ENCODE measurements around the gene PIGZ. TPM values are rescaled to one million over a fixed set of nuclear protein-coding genes. Genes with fewer than 3 reads are reported as not detected.
A peak's percentile ranks its signal among the peaks of the same experiment; 100 is the strongest.

PIGZ gene
- polyA plus RNA-seq, 1 donor from 2014 or later: 2.1 TPM

DNA sequence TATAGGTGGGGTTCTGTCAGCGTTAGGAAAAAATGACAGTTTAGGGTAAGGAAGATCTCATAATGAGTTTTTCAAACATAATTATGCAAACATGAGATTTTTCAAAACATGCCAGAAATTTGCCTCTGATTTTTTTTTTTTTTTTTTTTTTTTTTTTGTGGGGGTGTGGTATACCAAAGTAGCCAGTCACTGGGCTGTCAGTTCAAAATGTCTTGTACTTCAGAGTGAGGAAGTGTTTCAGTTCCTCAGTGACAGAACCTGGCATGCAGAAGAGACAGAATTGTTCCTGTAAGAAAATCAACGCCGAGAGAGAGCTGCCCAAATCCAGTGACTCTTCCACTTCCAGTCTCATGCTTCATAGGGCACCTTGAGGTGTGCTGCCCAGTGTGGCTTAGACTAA lies 36.0 kb downstream of the PIGZ start:
- H3K4me1 Mint-ChIP-seq: peaks cover 19 to 31% (median 29%) of the 10 kb centered on the region in 3 donors
- H3K4me3 Mint-ChIP-seq: peak overlapping the region; percentile 65 to 84 (median 78)
- H3K9me3 Mint-ChIP-seq: no peaks in the 10 kb centered on the region
- H3K36me3 Mint-ChIP-seq: peaks cover 4% of the 10 kb centered on the region
- no peaks in the 10 kb centered on the region for H3K27me3 Mint-ChIP-seq
- H3K27ac Mint-ChIP-seq: peak overlapping the region; percentile 93 to 96 (median 96)

GRCh38 chr3:196931828-196932587 lies 36.6 kb downstream of the PIGZ start:
- peaks cover 4% of the 10 kb centered on the region for H3K36me3 Mint-ChIP-seq
- peaks cover 19 to 31% (median 29%) of the 10 kb centered on the region in 3 donors for H3K4me1 Mint-ChIP-seq
- no peaks in the 10 kb centered on the region for H3K9me3 Mint-ChIP-seq
- no peaks in the 10 kb centered on the region for H3K27me3 Mint-ChIP-seq
- peak overlapping the region; percentile 65 to 84 (median 78) for H3K4me3 Mint-ChIP-seq
- H3K27ac Mint-ChIP-seq: peak overlapping the region; percentile 93 to 96 (median 96)

- peak overlapping the region in 3 of 4 donors; percentile 78 to 84 (median 79) for H3K4me3 Mint-ChIP-seq
- H3K9me3 Mint-ChIP-seq: no peaks in the 10 kb centered on the region
- no peaks in the 10 kb centered on the region for H3K27me3 Mint-ChIP-seq
- H3K36me3 Mint-ChIP-seq: peaks cover 2% of the 10 kb centered on the region
- peak overlapping the region; percentile 93 to 96 (median 96) for H3K27ac Mint-ChIP-seq
- peaks cover 19 to 31% (median 29%) of the 10 kb centered on the region in 3 donors for H3K4me1 Mint-ChIP-seq
Observed at GRCh38 chr3:196931157-196931556, 37.5 kb downstream of the PIGZ start.

- no peaks in the 10 kb centered on the region for H3K27me3 Mint-ChIP-seq
- no peaks in the 10 kb centered on the region for H3K9me3 Mint-ChIP-seq
- peak overlapping the region in 2 of 3 donors; percentile 4 to 41 for H3K27ac Mint-ChIP-seq
- peaks cover 19 to 29% (median 28%) of the 10 kb centered on the region in 3 donors for H3K4me1 Mint-ChIP-seq
- peaks cover 2% of the 10 kb centered on the region for H3K36me3 Mint-ChIP-seq
- H3K4me3 Mint-ChIP-seq: peak overlapping the region in 1 of 4 donors; percentile 24
Observed at GRCh38 chr3:196927571-196928453, 40.8 kb downstream of the PIGZ start.

DNA sequence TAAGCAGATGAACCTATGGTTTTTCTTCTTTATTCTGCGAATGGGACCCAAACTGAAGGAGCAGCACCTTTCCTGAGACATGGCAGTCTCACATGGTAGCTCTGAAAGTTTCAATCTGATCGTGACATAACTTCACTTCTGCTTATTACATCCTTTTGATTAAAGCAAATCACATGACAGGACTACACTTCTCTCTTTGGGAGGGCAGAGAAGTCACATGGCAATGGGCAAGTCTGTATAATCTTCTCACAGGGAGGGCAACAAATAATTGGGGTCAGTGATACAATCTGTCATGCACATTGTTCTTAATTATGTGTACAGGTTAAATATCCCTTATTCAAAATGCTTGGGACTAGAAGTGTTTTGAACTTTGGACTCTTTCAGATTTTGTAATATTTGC lies 47.9 kb downstream of the PIGZ start:
- H3K27ac Mint-ChIP-seq: peak overlapping the region in 2 of 3 donors; percentile 12 to 76
- H3K36me3 Mint-ChIP-seq: peaks cover 4% of the 10 kb centered on the region
- peak overlapping the region in 1 of 4 donors; percentile 13 for H3K4me3 Mint-ChIP-seq
- peaks cover 0 to 7% (median 5%) of the 10 kb centered on the region in 3 donors for H3K9me3 Mint-ChIP-seq
- H3K27me3 Mint-ChIP-seq: no peaks in the 10 kb centered on the region
- peaks cover 14 to 25% (median 18%) of the 10 kb centered on the region in 3 donors for H3K4me1 Mint-ChIP-seq

DNA sequence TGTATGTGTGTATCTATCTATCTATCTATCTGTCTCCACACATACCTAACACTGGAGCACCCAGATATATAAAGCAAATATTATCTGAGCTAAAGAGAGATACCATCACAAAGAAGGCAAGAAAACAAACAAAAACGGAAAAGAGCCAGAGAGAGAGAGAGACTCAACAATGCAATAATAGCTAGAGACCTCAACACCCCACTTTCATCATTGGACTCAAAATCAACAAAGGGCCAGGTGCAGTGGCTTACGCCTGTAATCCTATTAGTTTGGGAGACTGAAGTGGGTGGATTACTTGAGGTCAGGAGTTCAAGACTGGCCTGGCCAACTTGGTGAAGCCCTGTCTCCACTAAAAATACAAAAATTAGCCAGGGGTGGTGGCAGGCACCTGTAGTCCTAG lies 49.7 kb downstream of the PIGZ start:
- Mint-ChIP-seq H3K27ac (no peak overlapping the region), H3K27me3 (no peaks in the 10 kb centered on the region), H3K36me3 (peaks cover 4% of the 10 kb centered on the region), H3K4me1 (peaks cover 14 to 25% (median 18%) of the 10 kb centered on the region in 3 donors), H3K9me3 (peaks cover 0 to 7% (median 5%) of the 10 kb centered on the region in 3 donors), H3K4me3 (no peak overlapping the region)

DNA sequence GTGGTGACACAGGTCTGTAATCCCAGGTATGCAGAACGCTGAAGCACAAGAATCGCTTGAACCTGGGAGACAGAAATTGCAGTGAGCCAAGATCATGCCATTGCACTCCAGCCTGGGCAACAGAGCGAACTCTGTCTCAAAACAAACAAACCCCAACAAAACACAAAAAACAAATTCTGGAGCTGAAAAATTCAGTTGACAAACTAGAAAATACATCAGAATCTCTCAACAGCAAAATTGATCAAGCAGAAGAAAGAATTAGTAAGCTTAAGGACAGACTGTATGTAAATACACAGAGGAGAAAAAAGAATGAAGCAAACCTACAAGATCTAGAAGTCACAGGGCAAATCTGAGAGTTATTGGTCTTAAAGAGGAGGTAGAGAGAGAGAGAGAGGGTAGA lies 51.6 kb downstream of the PIGZ start:
- H3K4me3 Mint-ChIP-seq: no peak overlapping the region
- no peaks in the 10 kb centered on the region for H3K27me3 Mint-ChIP-seq
- H3K27ac Mint-ChIP-seq: peak overlapping the region in 2 of 3 donors; percentile 16 to 69
- H3K9me3 Mint-ChIP-seq: peaks cover 0 to 7% (median 5%) of the 10 kb centered on the region in 3 donors
- H3K36me3 Mint-ChIP-seq: peaks cover 4% of the 10 kb centered on the region
- H3K4me1 Mint-ChIP-seq: peaks cover 14 to 25% (median 18%) of the 10 kb centered on the region in 3 donors

DNA sequence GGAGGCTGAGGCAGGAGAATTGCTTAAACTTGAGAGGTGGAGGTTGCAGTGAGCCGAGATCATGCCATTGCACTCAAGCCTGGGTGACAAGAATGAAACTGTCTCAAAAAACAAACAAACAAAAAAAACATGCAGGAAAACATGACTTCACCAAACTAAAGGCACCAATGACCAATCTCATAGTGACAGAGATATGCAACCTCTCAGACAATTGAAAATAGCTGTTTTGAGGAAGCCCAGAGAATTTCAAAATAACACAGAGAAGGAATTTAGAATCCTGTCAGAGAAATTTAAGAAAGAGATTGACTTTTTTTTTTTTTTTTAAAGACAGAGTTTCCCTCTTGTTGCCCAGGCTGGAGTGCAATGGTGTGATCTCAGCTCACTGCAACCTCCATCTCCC lies 52.4 kb downstream of the PIGZ start:
- Mint-ChIP-seq H3K27me3 (no peaks in the 10 kb centered on the region), H3K9me3 (peaks cover 0 to 7% (median 5%) of the 10 kb centered on the region in 3 donors), H3K4me1 (peaks cover 14 to 25% (median 18%) of the 10 kb centered on the region in 3 donors), H3K36me3 (peaks cover 4% of the 10 kb centered on the region), H3K27ac (no peak overlapping the region), H3K4me3 (no peak overlapping the region)

DNA sequence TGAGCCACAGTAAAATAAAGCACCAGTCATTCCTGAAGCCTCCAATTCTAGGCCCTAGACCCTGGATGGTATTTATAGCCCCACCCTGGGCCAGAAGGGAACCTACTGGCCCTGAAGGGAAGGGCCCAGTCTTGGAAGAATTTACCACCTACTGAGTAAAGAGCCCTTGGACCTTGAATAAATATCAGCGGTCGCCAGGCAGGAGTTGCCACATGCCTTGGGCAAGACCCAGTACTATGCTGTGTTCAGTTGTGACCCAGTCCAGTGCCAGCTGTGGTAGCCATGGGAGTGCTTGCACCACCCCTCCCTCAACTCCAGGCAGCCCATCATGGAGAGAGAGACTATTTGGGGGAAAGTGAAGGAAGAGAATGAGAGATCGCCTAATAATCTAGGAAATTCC lies 53.3 kb downstream of the PIGZ start:
- peaks cover 4% of the 10 kb centered on the region for H3K36me3 Mint-ChIP-seq
- no peak overlapping the region for H3K4me3 Mint-ChIP-seq
- no peak overlapping the region for H3K27ac Mint-ChIP-seq
- peaks cover 8 to 19% (median 10%) of the 10 kb centered on the region in 3 donors for H3K4me1 Mint-ChIP-seq
- peaks cover 0 to 7% (median 5%) of the 10 kb centered on the region in 3 donors for H3K9me3 Mint-ChIP-seq
- no peaks in the 10 kb centered on the region for H3K27me3 Mint-ChIP-seq

DNA sequence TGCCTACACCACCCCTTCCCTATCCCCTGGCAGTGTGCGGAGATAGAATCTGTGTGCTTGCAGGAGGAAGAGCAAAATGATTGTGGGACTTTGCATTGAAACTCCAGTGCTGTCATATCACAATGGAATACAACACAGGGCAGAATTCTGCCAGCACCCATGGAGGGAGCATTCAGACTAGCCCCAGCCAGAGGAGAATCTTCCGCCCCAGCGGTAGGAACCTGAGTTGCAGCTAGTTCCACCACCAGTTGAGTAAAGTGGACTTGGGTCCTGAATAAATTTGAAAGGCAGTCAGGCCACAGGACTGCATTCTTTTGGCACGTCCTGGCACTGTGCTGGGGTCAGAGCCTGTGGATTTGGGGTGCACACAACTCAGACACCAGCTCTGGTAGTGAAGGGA lies 53.8 kb downstream of the PIGZ start:
- H3K27me3 Mint-ChIP-seq: no peaks in the 10 kb centered on the region
- H3K4me3 Mint-ChIP-seq: no peak overlapping the region
- no peak overlapping the region for H3K27ac Mint-ChIP-seq
- peaks cover 0 to 7% (median 5%) of the 10 kb centered on the region in 3 donors for H3K9me3 Mint-ChIP-seq
- H3K36me3 Mint-ChIP-seq: peaks cover 5% of the 10 kb centered on the region
- peaks cover 3 to 17% (median 5%) of the 10 kb centered on the region in 3 donors for H3K4me1 Mint-ChIP-seq

- Mint-ChIP-seq H3K27me3 (no peaks in the 10 kb centered on the region), H3K9me3 (no peaks in the 10 kb centered on the region), H3K4me3 (no peak overlapping the region), H3K36me3 (peaks cover 19% of the 10 kb centered on the region), H3K4me1 (no peaks in the 10 kb centered on the region), H3K27ac (no peak overlapping the region)
Observed at GRCh38 chr3:196903740-196904139, 64.9 kb downstream of the PIGZ start.

DNA sequence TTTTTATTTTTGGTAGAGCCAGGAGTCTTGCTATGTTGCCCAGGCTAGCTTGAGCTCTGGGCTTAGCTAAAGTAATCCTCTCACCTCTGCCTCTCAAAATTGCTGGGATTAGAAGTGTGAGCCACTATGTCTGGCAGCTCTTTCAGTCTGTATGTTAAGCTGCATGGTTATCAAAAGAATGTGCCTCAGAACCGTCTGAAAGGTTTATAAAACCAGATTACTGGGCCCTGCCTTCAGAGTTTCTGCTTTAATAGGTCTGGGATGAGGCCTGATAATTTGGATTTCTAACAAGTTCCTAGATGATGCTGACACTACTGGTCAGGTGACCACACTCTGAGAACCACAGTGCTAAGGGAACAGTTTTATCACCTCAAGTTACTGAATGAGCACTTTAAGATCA lies 66.3 kb downstream of the PIGZ start:
- H3K4me1 Mint-ChIP-seq: no peaks in the 10 kb centered on the region
- peaks cover 12% of the 10 kb centered on the region for H3K36me3 Mint-ChIP-seq
- H3K27me3 Mint-ChIP-seq: no peaks in the 10 kb centered on the region

GRCh38 chr3:196901768-196902167 lies 66.9 kb downstream of the PIGZ start:
- Mint-ChIP-seq H3K9me3 (no peaks in the 10 kb centered on the region), H3K27ac (no peak overlapping the region), H3K27me3 (no peaks in the 10 kb centered on the region), H3K4me3 (no peak overlapping the region), H3K36me3 (peaks cover 11% of the 10 kb centered on the region), H3K4me1 (no peaks in the 10 kb centered on the region)

More for the DNA sequence above, 66.3 kb downstream of the PIGZ start:
- H3K27ac Mint-ChIP-seq: no peak overlapping the region
- no peak overlapping the region for H3K4me3 Mint-ChIP-seq
- H3K9me3 Mint-ChIP-seq: no peaks in the 10 kb centered on the region
